HEK293 (cell line): ENCODE data around the gene DNHD1.

Experiments used
- CTCF ChIA-PET: fragments of 350-600 bp; formaldehyde crosslinking; extraction: SDS; loops from one replicate; lab custom pipeline; 2021; ENCODE audit warnings: antibody characterized with exemption; lab: Yijun Ruan, JAX
- POLR2A ChIA-PET: fragments of 300-600 bp; formaldehyde crosslinking; extraction: SDS; loops from one replicate; lab custom pipeline; 2020; ENCODE audit warnings: antibody characterized with exemption, inconsistent platforms; lab: Yijun Ruan, JAX
- H3K27ac ChIP-seq: fragments of 200-500 bp; sonication (Bioruptor generic); 2 replicates; pipeline ENCODE4 v1.5.1; 2014; ENCODE audit warnings: low read depth, low read length, control low read depth, inconsistent platforms; ENCODE audit errors: extremely low read depth
- H3K36me3 ChIP-seq, 2 experiments: fragments of 200-500 bp in 1 of 2; sonication (Bioruptor generic) in 1 of 2; 1 replicate in 1 of 2; 2 replicates in 1 of 2; pipeline ENCODE4 v1.5.1; 2014 to 2017; ENCODE audit warnings: inconsistent platforms in 2 of 2, low read length in 2 of 2; ENCODE audit not compliant: control insufficient read depth in 2 of 2, insufficient read depth in 1 of 2
- H3K4me1 ChIP-seq: fragments of 200-500 bp; sonication (Bioruptor generic); 2 replicates; pipeline ENCODE4 v1.5.1; 2014; ENCODE audit warnings: mild to moderate bottlenecking, low read length, inconsistent platforms; ENCODE audit not compliant: control insufficient read depth, insufficient read depth
- H3K4me3 ChIP-seq: 2 replicates; pipeline ENCODE4 v1.5.1; 2011; ENCODE audit warnings: low read depth, mild to moderate bottlenecking, control low read depth, low read length, moderate library complexity
- H3K9me3 ChIP-seq: fragments of 200-500 bp; sonication (Bioruptor generic); 2 replicates; pipeline ENCODE4 v1.5.1; 2014; ENCODE audit warnings: low read depth, low read length, inconsistent platforms; ENCODE audit not compliant: control insufficient read depth, insufficient read depth
- GFI1B ChIP-seq: fragments of 450-650 bp; formaldehyde crosslinking; IDR thresholded peaks from 2 replicates; pipeline ENCODE4 v1.5.1; 2016; ENCODE audit warnings: missing biosample characterization, missing genetic modification characterization
- GLI4 ChIP-seq: fragments of 450-650 bp; formaldehyde crosslinking; IDR thresholded peaks from 2 replicates; pipeline ENCODE4 v1.5.1; 2016; ENCODE audit warnings: missing biosample characterization, missing genetic modification characterization
- HOXC10 ChIP-seq: sonication (generic); formaldehyde crosslinking; IDR thresholded peaks from 2 replicates; pipeline ENCODE4 v1.8.1; 2023; ENCODE audit warnings: mild to moderate bottlenecking, missing genetic modification reagents
- SALL2 ChIP-seq: fragments of 450-650 bp; formaldehyde crosslinking; IDR thresholded peaks from 2 replicates; pipeline ENCODE4 v1.5.0; 2017; ENCODE audit warnings: missing biosample characterization, mild to moderate bottlenecking, missing genetic modification characterization, borderline replicate concordance
- SCRT2 ChIP-seq: fragments of 450-650 bp; formaldehyde crosslinking; IDR thresholded peaks from 2 replicates; pipeline ENCODE4 v1.5.1; 2016; ENCODE audit warnings: missing biosample characterization, missing genetic modification characterization
- TCF7L2 ChIP-seq: IDR thresholded peaks from 2 replicates; pipeline ENCODE4 v1.6.1; 2011; ENCODE audit warnings: low read depth, mild to moderate bottlenecking, inconsistent platforms, low read length, moderate library complexity, borderline replicate concordance
- ZFHX2 ChIP-seq: fragments of 450-650 bp; formaldehyde crosslinking; conservative IDR thresholded peaks from 2 replicates; pipeline ENCODE4 v1.5.1; 2016; ENCODE audit warnings: missing biosample characterization, missing genetic modification characterization
- ZNF146 ChIP-seq: fragments of 450-650 bp; formaldehyde crosslinking; IDR thresholded peaks from 2 replicates; pipeline ENCODE4 v1.5.1; 2016; ENCODE audit warnings: missing biosample characterization, missing genetic modification characterization
- ZNF157 ChIP-seq: fragments of 450-650 bp; formaldehyde crosslinking; IDR thresholded peaks from 2 replicates; pipeline ENCODE4 v1.5.1; 2016; ENCODE audit warnings: missing biosample characterization, missing genetic modification characterization
- ZNF174 ChIP-seq: fragments of 450-650 bp; formaldehyde crosslinking; IDR thresholded peaks from 2 replicates; pipeline ENCODE4 v1.5.0; 2017; ENCODE audit warnings: missing biosample characterization, mild to moderate bottlenecking, missing genetic modification characterization
- ZNF214 ChIP-seq: fragments of 450-650 bp; formaldehyde crosslinking; IDR thresholded peaks from 2 replicates; pipeline ENCODE4 v1.5.1; 2017; ENCODE audit warnings: missing biosample characterization, mild to moderate bottlenecking, missing genetic modification characterization, borderline replicate concordance
- ZNF23 ChIP-seq: fragments of 450-650 bp; formaldehyde crosslinking; IDR thresholded peaks from 2 replicates; pipeline ENCODE4 v1.5.1; 2016; ENCODE audit warnings: missing biosample characterization, missing genetic modification characterization, borderline replicate concordance
- ZNF24 ChIP-seq: fragments of 450-650 bp; formaldehyde crosslinking; IDR thresholded peaks from 2 replicates; pipeline ENCODE4 v1.5.1; 2016; ENCODE audit warnings: missing biosample characterization, missing genetic modification characterization
- ZNF292 ChIP-seq: fragments of 450-650 bp; formaldehyde crosslinking; IDR thresholded peaks from 2 replicates; pipeline ENCODE4 v1.5.1; 2016; ENCODE audit warnings: low read depth, missing biosample characterization, missing genetic modification characterization, borderline replicate concordance
- ZNF426 ChIP-seq: fragments of 450-650 bp; formaldehyde crosslinking; IDR thresholded peaks from 2 replicates; pipeline ENCODE4 v1.5.1; 2017; ENCODE audit warnings: missing biosample characterization, missing genetic modification characterization, mild to moderate bottlenecking, inconsistent platforms, moderate library complexity
- ZNF514 ChIP-seq: fragments of 450-650 bp; formaldehyde crosslinking; IDR thresholded peaks from 2 replicates; pipeline ENCODE4 v1.5.1; 2016; ENCODE audit warnings: missing biosample characterization, missing genetic modification characterization
- ZNF529 ChIP-seq: fragments of 450-650 bp; formaldehyde crosslinking; IDR thresholded peaks from 2 replicates; pipeline ENCODE4 v1.5.1; 2017; ENCODE audit warnings: missing genetic modification characterization, missing biosample characterization; ENCODE audit not compliant: insufficient replicate concordance
- ZNF585B ChIP-seq: fragments of 450-650 bp; formaldehyde crosslinking; IDR thresholded peaks from 2 replicates; pipeline ENCODE4 v1.5.1; 2016; ENCODE audit warnings: missing biosample characterization, missing genetic modification characterization
- ZNF623 ChIP-seq: fragments of 450-650 bp; formaldehyde crosslinking; IDR thresholded peaks from 2 replicates; pipeline ENCODE4 v1.5.1; 2016; ENCODE audit warnings: missing biosample characterization, missing genetic modification characterization
- ZNF664 ChIP-seq: fragments of 450-650 bp; formaldehyde crosslinking; IDR thresholded peaks from 2 replicates; pipeline ENCODE4 v1.5.1; 2016; ENCODE audit warnings: missing biosample characterization, missing genetic modification characterization
- ZNF747 ChIP-seq: fragments of 450-650 bp; formaldehyde crosslinking; IDR thresholded peaks from 2 replicates; pipeline ENCODE4 v1.5.1; 2016; ENCODE audit warnings: missing biosample characterization, missing genetic modification characterization
- ZNF768 ChIP-seq: fragments of 450-650 bp; formaldehyde crosslinking; IDR thresholded peaks from 2 replicates; pipeline ENCODE4 v1.5.1; 2018; ENCODE audit warnings: missing biosample characterization, mild to moderate bottlenecking, missing genetic modification characterization
- ZNF792 ChIP-seq: fragments of 450-650 bp; formaldehyde crosslinking; IDR thresholded peaks from 2 replicates; pipeline ENCODE4 v1.5.1; 2016; ENCODE audit warnings: missing biosample characterization, missing genetic modification characterization
- ZSCAN30 ChIP-seq: fragments of 450-650 bp; IDR thresholded peaks from 2 replicates; pipeline ENCODE4 v1.5.1; 2018; ENCODE audit warnings: missing biosample characterization, mild to moderate bottlenecking, missing genetic modification characterization, moderate library complexity
- TF ChIP-seq, protein P1 (sequence below): fragments of 450-650 bp; formaldehyde crosslinking; IDR thresholded peaks from 2 replicates; pipeline ENCODE4 v1.5.1; 2016; ENCODE audit warnings: missing biosample characterization, missing genetic modification characterization
- TF ChIP-seq, protein P2 (sequence below): fragments of 450-650 bp; formaldehyde crosslinking; IDR thresholded peaks from 2 replicates; pipeline ENCODE4 v1.5.1; 2016; ENCODE audit warnings: missing biosample characterization, missing genetic modification characterization
- TF ChIP-seq, protein P3 (sequence below): fragments of 450-650 bp; IDR thresholded peaks from 2 replicates; pipeline ENCODE4 v1.5.1; 2018; ENCODE audit warnings: missing biosample characterization, missing genetic modification characterization
- TF ChIP-seq, protein P4 (sequence below): fragments of 450-650 bp; formaldehyde crosslinking; IDR thresholded peaks from 2 replicates; pipeline ENCODE4 v1.5.1; 2016; ENCODE audit warnings: missing biosample characterization, missing genetic modification characterization

DNHD1 gene

DNA sequence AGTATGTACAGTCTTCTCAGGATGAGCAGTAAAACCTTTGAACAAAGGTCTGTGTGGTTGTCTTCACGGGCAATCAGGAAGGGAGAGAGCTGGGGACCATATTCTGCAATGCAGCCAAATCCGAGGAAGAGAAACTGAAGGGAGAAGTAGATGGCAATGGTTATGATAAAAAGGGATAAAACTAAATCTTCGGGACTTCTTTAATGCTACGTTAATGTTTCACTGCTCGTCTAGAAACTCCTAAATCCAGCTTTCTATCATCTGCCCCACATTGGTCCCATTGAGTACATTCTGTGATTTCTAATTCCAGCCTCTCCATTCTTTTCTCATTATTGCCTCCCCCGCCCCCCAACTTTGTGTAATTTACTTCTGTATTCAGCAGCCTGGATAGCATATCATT, 14.1 kb upstream of the DNHD1 start (continued):
- TF ChIP-seq, protein P1, sequence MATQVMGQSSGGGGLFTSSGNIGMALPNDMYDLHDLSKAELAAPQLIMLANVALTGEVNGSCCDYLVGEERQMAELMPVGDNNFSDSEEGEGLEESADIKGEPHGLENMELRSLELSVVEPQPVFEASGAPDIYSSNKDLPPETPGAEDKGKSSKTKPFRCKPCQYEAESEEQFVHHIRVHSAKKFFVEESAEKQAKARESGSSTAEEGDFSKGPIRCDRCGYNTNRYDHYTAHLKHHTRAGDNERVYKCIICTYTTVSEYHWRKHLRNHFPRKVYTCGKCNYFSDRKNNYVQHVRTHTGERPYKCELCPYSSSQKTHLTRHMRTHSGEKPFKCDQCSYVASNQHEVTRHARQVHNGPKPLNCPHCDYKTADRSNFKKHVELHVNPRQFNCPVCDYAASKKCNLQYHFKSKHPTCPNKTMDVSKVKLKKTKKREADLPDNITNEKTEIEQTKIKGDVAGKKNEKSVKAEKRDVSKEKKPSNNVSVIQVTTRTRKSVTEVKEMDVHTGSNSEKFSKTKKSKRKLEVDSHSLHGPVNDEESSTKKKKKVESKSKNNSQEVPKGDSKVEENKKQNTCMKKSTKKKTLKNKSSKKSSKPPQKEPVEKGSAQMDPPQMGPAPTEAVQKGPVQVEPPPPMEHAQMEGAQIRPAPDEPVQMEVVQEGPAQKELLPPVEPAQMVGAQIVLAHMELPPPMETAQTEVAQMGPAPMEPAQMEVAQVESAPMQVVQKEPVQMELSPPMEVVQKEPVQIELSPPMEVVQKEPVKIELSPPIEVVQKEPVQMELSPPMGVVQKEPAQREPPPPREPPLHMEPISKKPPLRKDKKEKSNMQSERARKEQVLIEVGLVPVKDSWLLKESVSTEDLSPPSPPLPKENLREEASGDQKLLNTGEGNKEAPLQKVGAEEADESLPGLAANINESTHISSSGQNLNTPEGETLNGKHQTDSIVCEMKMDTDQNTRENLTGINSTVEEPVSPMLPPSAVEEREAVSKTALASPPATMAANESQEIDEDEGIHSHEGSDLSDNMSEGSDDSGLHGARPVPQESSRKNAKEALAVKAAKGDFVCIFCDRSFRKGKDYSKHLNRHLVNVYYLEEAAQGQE (tag by site-specific recombination): no peak
- TF ChIP-seq, all 188 proteins: peak for 0

DNA sequence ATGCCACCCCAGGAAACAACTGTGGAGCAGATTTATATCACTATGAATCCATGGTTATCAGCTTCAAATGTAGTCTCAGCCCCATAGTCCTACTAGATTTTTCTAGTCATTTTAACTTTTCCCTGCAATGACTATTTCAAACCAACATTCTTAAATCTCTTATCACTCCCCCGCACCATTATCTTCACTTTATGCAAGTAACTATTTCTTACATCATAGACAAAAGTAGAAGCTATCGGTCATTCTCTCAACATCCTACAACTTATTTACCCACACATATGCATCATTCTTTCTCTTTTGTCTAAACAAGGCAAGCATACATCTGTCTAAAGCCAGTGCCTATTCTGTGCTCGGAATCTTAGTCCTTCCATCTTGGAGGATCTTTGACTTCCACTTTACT, 11.4 kb upstream of the DNHD1 start:
- Histone ChIP-seq H3K27ac (no peak overlapping the region), H3K4me3 (no peak overlapping the region), H3K36me3 (peaks cover 3 to 80% of the 10 kb centered on the region in 2 experiments; a peak in 2 of 3 replicates), H3K9me3 (no peaks in the 10 kb centered on the region), H3K4me1 (no peaks in the 10 kb centered on the region)
- ChIA-PET CTCF (interaction anchor here (0.5 to 1.5 kb wide), 4 partner anchors 20 to 887 kb away, joined by 3 to 8 read pairs (median 4); no protein-coding TSS in a partner anchor), POLR2A (no interaction called here)
- TF ChIP-seq ZNF747 (tag by site-specific recombination): no peak
- no peak for TF ChIP-seq GLI4 (tag by site-specific recombination)
- no peak for TF ChIP-seq ZNF292 (tag by site-specific recombination)
- TF ChIP-seq ZNF514: no peak
- no peak for TF ChIP-seq ZFHX2 (tag by site-specific recombination)
- no peak for TF ChIP-seq ZNF174
- TF ChIP-seq ZSCAN30 (tag by site-specific recombination): no peak
- TF ChIP-seq GFI1B (tag by site-specific recombination): no peak
- TF ChIP-seq SCRT2 (tag by site-specific recombination): no peak
- TF ChIP-seq, protein P2, sequence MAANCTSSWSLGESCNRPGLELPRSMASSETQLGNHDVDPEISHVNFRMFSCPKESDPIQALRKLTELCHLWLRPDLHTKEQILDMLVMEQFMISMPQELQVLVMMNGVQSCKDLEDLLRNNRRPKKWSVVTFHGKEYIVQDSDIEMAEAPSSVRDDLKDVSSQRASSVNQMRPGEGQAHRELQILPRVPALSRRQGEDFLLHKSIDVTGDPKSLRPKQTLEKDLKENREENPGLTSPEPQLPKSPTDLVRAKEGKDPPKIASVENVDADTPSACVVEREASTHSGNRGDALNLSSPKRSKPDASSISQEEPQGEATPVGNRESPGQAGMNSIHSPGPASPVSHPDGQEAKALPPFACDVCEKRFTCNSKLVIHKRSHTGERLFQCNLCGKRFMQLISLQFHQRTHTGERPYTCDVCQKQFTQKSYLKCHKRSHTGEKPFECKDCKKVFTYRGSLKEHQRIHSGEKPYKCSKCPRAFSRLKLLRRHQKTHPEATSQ (tag by site-specific recombination): no peak

DNA sequence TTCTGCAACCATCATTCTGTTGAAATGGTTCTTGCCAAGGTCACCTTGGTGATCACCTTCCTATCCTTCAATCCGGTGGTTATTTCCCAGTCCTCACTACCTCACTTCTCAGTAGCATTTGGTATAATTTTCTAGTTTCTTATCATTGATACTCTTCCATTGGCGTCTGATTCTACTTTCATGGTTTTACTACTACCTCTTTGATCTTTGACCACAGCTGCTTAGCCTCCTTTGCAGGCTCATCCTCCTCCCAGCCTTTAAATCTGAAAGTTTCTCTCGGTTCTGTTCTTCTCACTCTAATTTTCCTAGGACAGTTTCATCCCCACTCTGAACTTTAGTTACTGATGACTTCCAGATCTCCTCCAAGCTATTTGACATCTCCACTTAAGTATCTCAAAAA, 10.8 kb upstream of the DNHD1 start:
- H3K4me1 ChIP-seq: no peaks in the 10 kb centered on the region
- H3K4me3 ChIP-seq: no peak overlapping the region
- ChIA-PET POLR2A (no interaction called here), CTCF (interaction anchor here (0.6 to 1.5 kb wide), 6 partner anchors 19 to 129 kb away, joined by 3 to 8 read pairs (median 5); no protein-coding TSS in a partner anchor)
- H3K9me3 ChIP-seq: no peaks in the 10 kb centered on the region
- H3K27ac ChIP-seq: no peak overlapping the region
- peaks cover 3 to 83% of the 10 kb centered on the region in 2 experiments; a peak in 2 of 3 replicates for H3K36me3 ChIP-seq
- TF ChIP-seq ZNF664 (tag by site-specific recombination) (no peak), ZNF214 (tag by site-specific recombination) (no peak), HOXC10 (CRISPR knock-in tag) (no peak), ZNF426 (tag by site-specific recombination) (no peak), ZNF157 (tag by site-specific recombination) (no peak), ZNF623 (tag by site-specific recombination) (no peak), ZNF146 (tag by site-specific recombination) (no peak), TCF7L2 (no peak), ZNF792 (tag by site-specific recombination) (no peak), SALL2 (tag by site-specific recombination) (no peak), ZNF529 (tag by site-specific recombination) (no peak), ZNF23 (no peak), ZNF24 (no peak), ZNF585B (tag by site-specific recombination) (no peak), SCRT2 (tag by site-specific recombination) (no peak), ZNF768 (tag by site-specific recombination) (no peak)
- TF ChIP-seq, protein P3, sequence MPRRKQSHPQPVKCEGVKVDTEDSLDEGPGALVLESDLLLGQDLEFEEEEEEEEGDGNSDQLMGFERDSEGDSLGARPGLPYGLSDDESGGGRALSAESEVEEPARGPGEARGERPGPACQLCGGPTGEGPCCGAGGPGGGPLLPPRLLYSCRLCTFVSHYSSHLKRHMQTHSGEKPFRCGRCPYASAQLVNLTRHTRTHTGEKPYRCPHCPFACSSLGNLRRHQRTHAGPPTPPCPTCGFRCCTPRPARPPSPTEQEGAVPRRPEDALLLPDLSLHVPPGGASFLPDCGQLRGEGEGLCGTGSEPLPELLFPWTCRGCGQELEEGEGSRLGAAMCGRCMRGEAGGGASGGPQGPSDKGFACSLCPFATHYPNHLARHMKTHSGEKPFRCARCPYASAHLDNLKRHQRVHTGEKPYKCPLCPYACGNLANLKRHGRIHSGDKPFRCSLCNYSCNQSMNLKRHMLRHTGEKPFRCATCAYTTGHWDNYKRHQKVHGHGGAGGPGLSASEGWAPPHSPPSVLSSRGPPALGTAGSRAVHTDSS: no peak
- TF ChIP-seq, protein P4, sequence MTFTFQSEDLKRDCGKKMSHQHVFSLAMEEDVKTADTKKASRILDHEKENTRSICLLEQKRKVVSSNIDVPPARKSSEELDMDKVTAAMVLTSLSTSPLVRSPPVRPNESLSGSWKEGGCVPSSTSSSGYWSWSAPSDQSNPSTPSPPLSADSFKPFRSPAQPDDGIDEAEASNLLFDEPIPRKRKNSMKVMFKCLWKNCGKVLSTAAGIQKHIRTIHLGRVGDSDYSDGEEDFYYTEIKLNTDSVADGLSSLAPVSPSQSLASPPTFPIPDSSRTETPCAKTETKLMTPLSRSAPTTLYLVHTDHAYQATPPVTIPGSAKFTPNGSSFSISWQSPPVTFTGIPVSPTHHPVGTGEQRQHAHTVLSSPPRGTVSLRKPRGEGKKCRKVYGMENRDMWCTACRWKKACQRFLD (tag by site-specific recombination): no peak
